NCI-H146 treated with DMSO at 0.1 percent for 48 hours (cell line): ENCODE data around the gene BBS12.

Experiments
- DNase-seq: peaks from one replicate; lab custom pipeline; 2025; ENCODE audit not compliant: unreplicated experiment; lab: John Stamatoyannopoulos, UW

Gene BBS12

DNA sequence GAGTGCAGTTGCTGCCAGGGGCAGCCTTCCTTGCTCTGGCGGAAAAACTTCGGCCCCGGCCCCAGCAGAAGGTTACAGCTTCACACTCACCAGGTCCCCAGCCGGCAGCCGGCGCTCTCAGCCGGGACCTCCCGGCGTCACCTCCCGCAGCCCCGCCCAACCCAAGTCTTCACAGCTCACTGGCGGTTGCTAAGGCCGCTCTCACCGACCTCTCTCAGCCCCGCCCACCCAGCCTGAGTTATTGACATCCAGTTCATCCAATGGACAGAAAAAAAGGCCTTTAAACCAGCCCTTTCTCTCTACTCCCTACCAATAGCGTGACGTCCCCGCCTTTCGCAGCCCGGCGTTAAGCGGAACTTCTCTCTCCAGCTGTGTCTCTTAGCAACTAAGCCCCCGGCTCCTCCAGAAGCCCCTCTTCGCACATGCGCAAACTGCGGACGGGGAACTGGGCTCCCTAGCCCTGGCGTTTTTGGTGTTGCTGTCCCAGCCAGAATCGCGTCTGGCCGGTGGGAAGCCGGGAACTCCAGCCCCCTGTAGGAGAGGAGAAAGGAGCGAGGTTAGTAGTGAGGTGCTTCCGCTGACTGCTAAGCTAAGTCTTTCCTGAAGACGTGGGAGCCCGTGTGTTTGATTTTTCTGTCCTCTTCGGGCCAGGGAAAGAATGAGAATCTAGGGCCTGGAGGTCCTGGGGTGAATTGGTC lies at the start of gene BBS12:
Gene BBS12 (plus strand): TSS at position 376 of the 698 bp plus-strand sequence. CDS start 9,189 bp downstream, outside the sequence.
- DNase-seq = peak; percentile 93

DNA sequence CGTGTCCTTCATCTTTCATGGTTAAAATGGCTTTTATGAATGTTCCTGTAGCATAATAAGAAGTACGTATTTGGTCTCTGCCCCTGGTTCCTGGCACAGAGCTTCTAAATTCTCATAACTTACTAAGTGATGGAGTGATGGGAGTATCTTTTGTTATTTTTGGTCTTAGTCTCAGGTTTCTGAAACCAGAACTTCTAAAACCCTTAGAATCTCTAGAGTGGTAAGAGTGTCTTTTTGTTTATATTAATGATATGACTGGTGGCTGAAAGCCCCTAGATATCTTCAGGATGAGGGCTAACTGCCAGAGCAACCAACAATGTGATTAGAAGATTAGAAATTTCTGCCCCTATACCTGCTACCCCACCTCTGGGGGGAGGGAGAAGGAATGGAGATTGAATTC lies 45.8 kb upstream of the BBS12 start:
- no peak for DNase-seq

DNA sequence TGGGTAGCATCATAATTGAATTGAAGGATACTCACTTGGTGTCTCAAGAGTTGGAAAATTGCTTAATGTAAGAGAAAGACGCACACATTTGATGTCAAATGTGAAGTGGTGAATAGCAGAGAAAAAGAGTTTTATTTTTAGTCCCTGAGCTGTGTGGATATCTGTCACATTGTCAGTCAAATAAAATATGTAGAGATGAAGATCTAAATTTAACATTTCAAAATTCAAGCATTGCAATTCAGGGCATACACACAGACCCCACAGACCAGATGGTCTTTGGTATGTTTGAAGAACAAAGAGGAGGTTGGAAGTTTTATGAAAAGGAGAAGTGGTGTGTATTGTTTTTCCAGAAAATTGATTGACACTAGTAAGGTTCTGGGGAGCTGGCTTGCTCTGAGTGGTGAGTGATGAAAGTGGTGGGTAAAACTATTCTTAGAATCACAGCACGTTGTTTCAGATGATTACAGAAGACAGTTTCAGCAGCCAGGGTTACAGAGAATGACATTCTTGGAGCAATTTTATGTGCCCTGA lies 44.9 kb upstream of the BBS12 start:
- no peak for DNase-seq

DNA sequence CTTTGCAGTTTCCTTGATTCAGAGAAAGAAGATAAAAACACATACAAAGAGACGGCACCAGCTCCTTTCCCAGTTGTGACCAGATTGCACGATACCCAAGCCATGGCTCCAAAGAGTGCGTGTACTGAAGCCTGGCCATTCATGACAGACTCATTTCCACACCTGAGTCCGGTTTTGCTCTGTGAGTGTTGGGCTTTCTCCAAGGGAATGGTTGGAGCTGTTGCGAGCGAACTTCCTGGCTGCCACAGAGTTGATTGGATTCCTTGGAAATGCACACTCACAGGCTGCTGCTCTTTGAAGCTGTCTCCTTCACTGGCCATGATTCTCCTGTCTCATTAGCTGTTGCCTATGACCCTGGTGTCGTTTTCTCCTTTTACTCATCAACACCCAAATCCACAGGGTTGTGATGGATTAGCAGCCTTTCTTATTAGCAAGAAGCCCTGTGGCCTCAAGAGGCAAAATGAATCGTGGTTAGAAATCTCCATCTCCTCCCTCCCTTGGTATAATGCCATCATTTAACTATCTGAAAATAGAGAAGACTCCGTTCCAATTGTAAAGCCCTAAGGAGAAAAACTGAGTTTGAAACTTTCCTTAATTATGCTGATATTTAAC lies 43.9 kb upstream of the BBS12 start:
- no peak for DNase-seq

DNA sequence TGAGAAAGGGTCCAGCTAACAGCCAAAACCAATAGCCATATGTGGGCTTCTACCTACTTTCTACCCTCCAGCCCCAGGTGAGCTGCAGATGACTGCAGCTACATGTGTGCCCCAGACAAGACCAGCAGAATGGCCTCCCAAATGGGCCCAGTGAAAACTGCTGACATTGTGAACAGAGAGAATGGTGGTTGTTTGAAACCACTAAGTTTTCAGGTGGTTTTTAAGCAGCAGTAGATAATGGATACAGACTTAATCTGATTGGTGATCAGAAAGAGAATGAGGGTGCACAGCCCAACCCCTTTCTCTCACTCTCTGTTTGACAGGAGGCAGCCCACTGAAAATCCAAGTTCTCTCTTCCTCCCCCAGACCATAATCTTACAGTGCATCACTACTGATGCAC lies 42.5 kb upstream of the BBS12 start:
- no peak for DNase-seq

DNA sequence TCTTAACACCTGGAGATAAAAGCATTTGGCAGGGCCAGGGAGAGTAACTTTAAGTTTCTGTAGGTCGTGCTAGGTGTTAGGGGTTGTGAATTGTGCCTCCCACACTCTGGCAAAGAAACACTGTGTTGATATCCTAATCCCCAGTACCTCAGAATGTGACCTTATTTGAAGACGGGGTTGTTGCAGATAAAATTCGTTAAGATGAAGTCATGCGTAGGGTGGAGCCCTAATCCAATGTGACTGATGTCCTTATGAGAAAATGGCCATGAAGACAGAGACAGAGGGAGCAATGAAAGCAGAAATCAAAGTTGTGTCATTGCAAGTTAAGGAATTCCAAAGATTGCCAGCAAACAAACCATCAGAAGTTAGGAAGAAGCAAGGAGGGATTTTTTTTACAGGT lies 40.5 kb upstream of the BBS12 start:
- no peak for DNase-seq

DNA sequence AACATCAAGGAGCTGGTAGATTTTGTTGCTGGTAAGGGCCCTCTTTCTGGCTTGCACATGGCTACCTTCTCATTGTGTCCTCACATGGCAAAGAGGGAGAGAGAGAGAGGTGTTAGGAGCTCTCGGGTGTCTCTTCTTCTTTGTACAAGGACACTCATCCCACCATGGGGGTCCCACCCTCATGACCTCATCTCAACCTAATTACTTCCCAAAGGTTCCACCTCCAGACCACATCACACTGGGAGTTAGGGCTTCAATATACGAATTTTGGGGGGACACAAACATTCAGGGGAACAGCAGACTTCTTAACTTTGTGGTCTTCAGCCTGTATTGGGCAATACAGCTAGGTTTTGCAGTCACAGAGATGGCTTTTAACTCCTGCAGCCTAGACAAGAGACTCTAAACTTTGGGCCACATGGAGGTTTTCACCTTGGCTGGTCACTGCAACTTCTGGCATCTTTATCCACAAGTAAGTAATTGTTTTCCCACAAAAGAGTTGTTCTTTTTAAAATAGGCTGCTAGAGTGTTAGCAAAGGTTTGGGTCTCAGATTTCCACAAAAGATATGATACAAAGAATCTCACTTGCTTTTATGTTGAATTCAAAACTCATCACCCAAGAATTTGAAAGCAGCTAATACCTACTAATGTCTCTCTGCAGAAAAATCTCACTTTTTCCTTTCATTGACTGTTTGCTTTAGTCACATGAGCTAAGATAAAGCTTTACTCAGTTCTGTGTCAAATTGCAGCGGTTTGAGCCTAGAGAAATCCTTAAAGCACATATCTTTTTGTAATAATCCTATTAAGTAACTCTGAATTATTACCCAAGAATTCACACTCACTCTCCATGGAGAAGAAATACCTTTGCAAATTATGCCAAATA lies 39.6 kb upstream of the BBS12 start:
- DNase-seq = no peak

DNA sequence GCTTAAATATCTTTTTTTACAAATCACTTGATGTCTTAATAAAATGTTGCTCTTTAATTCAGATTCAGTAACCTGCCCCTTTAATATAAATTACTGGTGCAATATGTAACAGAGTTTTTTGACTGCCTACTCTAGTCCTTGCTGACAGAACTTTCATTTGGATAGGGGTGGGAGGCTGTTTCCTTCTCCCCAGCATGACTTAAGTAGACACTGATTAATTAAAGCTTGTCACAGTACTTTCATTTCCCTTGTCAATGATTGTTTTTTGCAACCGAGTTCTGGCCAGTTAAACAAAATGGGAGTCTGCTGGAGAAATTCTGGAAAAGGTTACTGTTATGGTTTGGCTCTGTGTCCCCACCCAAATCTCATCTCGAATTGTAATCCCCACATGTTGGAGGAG lies 37.3 kb upstream of the BBS12 start:
- no peak for DNase-seq

DNA sequence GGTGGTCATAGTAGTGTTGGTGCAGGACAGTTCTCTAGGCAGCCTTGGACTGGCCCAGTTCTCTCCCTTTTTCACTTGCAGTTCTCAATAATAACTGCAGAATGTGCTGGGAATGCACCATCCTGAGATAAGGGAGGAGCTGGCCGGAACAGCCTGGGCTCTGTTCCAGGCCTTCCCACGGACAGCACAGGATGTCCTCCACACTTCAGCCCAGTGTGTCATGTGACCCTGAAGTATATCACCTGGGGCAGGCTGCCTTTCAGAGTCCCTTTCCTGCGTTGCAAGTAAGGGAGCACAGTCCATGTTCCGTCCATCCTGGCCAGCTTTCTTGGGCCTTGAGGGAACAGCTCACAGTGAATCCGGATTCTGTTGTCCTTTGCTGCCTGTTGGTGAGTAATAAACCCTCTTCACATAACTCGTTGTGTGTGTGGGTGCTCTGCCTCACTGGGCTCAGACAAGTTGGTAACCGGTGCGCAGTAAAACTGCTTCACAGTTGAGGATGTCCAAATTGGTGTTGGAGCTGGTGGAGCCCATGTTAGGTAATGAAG lies 32.3 kb upstream of the BBS12 start:
- DNase-seq = no peak

DNA sequence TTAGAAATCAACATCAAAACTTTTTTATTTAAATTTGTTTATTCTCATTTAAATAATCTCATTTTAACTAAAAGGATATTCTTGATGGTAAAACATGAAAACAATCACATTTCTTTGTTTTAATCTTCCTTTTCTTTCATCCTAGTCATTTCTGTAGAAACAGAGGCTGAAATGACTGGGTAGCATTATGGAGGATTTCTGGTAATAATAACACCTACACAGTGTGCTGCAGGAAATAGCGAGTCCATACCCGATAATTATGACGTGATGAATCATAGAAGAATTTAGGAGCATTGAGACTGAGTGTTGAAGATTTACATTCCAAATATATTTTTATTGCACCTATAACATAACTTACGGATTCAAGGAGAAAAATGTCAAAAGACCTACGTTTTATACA lies 31.4 kb upstream of the BBS12 start:
- no peak for DNase-seq

DNA sequence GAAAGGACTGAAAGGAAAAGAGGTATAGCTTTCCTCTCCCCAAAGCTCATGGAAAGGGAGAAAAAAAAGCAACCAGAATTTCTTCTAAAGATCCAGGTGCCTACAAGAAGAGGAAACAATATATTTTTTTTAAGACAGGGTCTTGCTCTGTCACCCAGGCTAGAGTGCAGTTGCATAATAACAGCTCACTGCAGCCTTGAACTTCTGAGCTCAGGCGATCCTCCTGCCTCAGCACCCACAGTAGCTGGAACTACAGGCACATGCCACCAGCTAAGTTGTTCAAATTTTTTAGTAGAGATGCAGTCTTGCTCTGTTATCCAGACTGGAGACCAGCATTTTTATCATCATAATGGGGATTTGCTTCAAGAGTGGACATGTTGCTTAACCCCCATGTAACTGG lies 30.5 kb upstream of the BBS12 start:
- no peak for DNase-seq

DNA sequence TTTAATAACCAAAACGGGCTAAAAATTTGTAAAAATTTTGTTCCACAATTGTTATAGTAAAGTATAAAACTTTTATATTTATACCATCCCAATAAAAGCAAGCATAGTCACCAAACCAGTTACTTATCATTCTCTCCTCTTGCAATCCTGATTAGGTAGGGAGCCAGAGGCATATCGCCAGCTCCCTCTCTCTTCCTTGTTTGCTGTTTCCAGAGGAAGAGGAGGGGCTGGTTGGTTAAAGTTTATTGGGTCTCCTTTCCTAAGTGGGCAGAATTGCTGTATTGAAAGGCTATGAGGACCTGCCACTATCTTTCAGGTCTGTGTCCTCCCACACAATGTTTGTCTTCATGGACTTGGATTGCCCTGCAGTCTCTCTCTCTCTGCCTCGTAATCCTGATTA lies 29.6 kb upstream of the BBS12 start:
- no peak for DNase-seq

DNA sequence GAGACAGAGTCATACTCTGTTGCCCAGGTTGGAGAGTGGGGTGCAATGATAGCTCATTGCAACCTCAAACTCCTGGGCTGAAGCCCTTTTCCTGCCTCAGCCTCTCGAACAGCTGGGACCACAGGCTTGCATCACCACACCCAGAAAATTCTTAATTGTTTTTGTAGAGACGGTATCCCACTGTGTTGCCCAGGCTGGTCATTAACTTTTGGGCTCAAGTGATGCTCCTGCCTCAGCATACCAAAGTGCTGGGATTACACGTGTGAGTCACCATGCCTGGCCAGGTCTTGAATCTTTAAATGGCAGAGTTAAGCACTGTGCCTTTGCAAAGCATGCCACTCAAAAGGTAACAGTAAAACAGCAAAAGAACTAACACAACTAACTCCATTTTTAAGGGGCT lies 28.6 kb upstream of the BBS12 start:
- no peak for DNase-seq

DNA sequence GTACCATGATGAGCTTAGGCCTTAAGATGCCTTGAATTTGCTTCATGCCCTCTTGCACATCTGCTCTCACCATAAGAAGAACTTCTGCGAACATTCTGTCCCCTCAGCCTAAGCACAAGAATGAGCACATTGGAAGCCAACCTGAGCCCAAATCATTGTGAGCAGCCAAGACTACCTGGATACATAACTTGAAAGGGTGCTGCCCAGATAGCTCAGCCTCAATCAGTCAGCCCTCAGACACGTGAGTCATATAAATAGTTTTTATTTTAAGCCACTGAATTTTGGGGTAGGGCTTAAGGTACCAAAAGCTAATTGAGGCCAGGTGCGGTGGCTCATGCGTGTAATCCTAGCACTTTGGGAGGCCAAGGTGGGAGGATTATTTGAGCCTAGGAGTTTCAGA lies 27.5 kb upstream of the BBS12 start:
- no peak for DNase-seq

DNA sequence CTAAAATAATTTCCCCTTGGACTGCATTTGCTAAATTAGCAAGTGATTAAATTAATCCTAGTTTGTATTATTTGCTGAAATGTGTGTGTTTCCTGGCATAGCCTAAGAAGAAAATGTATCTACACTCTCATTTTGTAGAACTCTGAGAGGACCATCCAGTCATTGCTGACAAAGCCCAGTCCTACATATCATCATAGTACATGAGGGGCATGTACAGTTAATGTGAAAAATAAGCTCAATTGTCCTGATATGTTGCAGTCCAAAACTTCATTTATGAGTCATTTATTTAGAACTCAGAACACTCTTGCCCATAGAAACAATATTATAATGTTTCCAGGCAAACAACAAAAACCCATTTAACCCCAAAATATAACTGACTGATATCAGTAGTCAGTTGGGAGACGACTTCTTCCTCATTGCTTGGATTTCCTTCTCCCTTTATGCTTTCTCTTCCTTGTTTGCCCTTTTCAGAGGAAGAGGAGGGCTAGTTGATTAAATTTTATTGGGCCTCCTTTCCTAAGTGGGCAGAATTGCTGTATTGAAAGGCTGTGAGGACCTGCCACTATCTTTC lies 26.9 kb upstream of the BBS12 start:
- no peak for DNase-seq

DNA sequence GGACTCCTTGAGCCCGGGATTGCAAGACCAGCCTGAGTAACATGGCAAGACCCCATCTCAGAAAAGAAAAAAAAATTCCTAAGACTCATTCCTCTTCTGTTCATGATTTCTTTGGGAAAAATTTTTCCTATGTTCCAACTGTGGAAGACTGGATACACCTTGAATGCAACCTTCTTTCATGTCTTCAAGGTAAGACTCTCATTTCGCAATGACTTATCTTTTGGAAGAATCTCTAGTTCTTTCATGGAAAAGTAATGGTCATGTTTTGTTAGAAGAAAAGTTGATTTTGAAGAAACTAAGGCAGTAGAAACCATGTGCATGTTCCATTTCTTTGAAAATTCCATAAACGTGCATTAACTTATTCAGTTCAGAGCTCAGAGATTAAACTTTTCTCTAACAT lies 26.0 kb upstream of the BBS12 start:
- DNase-seq = no peak

DNA sequence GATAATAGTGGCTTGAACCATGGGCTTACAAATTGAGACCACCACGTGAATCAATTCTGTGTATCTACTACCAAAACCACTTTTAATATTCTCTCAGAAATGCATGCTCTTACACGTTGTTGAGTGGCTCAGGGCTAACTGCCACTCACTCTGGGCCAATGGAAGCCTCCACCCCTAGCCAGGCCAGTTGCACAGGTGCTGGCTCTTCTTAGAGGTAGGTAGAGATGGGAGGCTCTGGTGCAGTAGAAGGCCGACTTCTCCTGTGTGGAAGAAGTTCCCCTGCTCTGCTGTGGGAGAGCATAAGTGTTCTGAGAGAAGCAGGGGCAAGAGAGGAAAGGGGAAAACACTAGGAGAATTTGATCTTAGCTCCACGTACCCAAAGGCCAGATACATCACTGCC lies 25.0 kb upstream of the BBS12 start:
- DNase-seq = no peak

DNA sequence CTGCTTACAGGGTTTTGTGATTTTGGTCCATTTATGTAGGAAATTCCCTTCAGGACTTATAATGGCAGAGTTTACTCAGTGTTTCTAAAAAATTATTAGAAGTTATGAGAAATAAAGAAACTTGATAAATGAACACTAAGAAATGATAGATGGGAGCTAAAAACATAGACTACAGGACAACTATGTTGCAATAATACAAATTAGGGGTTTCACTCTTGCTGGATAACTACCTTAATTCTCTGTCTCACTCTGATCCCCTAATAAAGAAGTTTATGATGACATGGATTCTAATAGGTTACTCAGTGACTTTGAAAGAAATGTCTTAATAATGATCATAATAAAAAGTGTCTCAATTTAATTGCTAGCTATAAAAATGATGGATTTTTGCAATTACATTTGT lies 23.3 kb upstream of the BBS12 start:
- DNase-seq = no peak

DNA sequence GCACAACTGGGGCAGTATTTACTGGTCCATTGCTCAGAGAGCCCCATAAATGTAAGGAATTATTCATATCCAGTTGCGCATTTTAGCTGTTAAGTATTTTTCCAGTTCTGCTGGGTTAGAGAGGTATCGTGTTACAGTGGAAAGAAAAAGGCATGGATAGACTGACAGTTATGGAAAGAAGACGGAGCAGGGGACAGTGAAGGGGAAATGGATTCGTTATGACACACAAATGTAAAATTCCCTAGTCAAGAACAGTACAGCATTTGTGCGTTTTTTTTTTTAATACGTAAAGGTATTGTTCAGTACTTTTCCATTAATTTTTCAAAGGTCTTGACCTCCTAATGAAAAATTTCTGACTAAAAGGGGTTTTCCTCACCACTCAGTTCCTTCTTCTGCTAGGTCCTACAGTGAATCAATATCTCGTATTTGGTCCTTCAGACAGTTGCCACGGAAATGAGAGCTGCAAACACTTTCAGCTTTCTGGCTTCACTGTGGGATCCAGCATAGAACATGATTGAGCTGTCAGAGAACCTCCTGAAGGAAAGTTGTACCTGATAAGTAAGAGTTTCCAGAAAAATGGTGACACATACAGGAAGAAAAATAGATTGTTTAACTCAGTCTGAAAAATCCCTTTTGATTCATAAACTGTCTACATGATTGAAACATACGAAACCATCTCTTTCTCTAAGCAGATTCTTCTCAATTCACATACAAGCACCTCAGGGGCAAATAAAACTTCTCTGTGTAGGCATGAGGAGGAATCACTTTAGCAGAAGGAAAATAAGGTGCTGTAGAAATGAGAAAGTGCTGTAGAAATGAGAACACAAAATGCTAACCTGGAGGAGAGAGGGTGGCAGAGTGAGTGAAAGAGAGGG lies 21.8 kb upstream of the BBS12 start:
- DNase-seq = no peak

DNA sequence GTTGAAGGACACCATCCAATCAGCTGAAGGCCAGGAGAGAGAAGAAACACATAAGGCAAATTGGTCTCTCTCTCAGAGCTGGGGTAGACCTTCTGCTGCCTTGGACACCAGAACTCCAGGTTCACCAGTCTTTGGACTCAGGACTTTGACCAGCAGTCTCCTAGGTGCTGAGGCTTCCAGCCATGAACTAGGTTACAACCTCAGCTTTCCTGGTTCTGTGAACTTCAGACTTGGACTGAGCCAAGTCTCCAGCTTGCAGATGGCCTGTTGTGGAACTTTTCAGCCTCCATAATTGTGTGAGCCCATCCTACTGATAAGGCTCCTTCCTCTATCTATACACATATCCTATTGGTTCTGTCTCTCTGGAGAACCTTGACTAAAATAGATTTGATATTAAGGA lies 20.6 kb upstream of the BBS12 start:
- no peak for DNase-seq
